Loucy (cell line): ENCODE measurements around the gene RPP14.

ENCODE experiments used
- H2AFZ ChIP-seq: fragments of 200-600 bp; sonication (generic); 2 replicates; pipeline ENCODE4 v1.6.0; 2016; ENCODE audit warnings: antibody characterized with exemption, mild to moderate bottlenecking, low read length, moderate library complexity
- H3F3A ChIP-seq: fragments of 200-600 bp; 2 replicates; pipeline ENCODE4 v1.6.0; 2016; ENCODE audit warnings: antibody characterized with exemption, low read depth, mild to moderate bottlenecking
- H3K27me3 ChIP-seq: fragments of 200-600 bp; sonication (generic); 2 replicates; pipeline ENCODE4 v1.6.1; 2014; ENCODE audit warnings: low read length, mild to moderate bottlenecking; ENCODE audit not compliant: insufficient read depth, poor library complexity, severe bottlenecking
- H3K36me3 ChIP-seq: fragments of 200-600 bp; sonication (generic); 2 replicates; pipeline ENCODE4 v1.6.1; 2016; ENCODE audit warnings: low read length; ENCODE audit not compliant: insufficient read depth
- H3K4me1 ChIP-seq: fragments of 200-600 bp; sonication (generic); 2 replicates; pipeline ENCODE4 v1.5.1; 2014; ENCODE audit warnings: low read length, mild to moderate bottlenecking; ENCODE audit not compliant: insufficient read depth, poor library complexity, severe bottlenecking
- H3K4me2 ChIP-seq: fragments of 200-600 bp; sonication (generic); 2 replicates; pipeline ENCODE4 v1.6.0; 2014; ENCODE audit warnings: antibody characterized with exemption, low read length, low read depth, mild to moderate bottlenecking; ENCODE audit not compliant: poor library complexity, severe bottlenecking
- H3K4me3 ChIP-seq: fragments of 200-600 bp; sonication (generic); 2 replicates; pipeline ENCODE4 v1.5.1; 2014; ENCODE audit warnings: low read length, mild to moderate bottlenecking, mixed read lengths; ENCODE audit not compliant: poor library complexity, severe bottlenecking
- H3K79me2 ChIP-seq: fragments of 200-600 bp; sonication (generic); 2 replicates; pipeline ENCODE4 v1.6.1; 2014; ENCODE audit warnings: low read length; ENCODE audit not compliant: insufficient read depth
- H3K9ac ChIP-seq: fragments of 200-600 bp; sonication (generic); 2 replicates; pipeline ENCODE4 v1.6.0; 2014; ENCODE audit warnings: mild to moderate bottlenecking, low read depth, low read length, moderate library complexity; ENCODE audit not compliant: poor library complexity, severe bottlenecking
- H3K9me2 ChIP-seq: fragments of 200-600 bp; sonication (generic); replicated peaks from 2 replicates; pipeline ENCODE4 v1.6.1; 2016; ENCODE audit warnings: low read depth, low read length, mixed read lengths
- H3K9me3 ChIP-seq: fragments of 200-600 bp; sonication (generic); 2 replicates; pipeline ENCODE4 v1.6.1; 2014; ENCODE audit warnings: mild to moderate bottlenecking, antibody characterized with exemption, low read length, low read depth; ENCODE audit not compliant: insufficient read depth
- H4K20me1 ChIP-seq: fragments of 200-600 bp; sonication (generic); 2 replicates; pipeline ENCODE4 v1.6.0; 2014; ENCODE audit warnings: antibody characterized with exemption, low read length, mild to moderate bottlenecking; ENCODE audit not compliant: insufficient read depth, poor library complexity, severe bottlenecking
- EZH2phosphoT487 ChIP-seq: fragments of 200-600 bp; IDR thresholded peaks from 2 replicates; pipeline ENCODE4 v1.6.1; 2018; ENCODE audit warnings: antibody characterized with exemption, mild to moderate bottlenecking, moderate library complexity, borderline replicate concordance
- TF ChIP-seq, protein P1 (sequence below): fragments of 200-600 bp; sonication (generic); conservative IDR thresholded peaks from 2 replicates; pipeline ENCODE4 v1.5.1; 2014; ENCODE audit warnings: mild to moderate bottlenecking, antibody characterized with exemption, low read length

RPP14 gene

DNA sequence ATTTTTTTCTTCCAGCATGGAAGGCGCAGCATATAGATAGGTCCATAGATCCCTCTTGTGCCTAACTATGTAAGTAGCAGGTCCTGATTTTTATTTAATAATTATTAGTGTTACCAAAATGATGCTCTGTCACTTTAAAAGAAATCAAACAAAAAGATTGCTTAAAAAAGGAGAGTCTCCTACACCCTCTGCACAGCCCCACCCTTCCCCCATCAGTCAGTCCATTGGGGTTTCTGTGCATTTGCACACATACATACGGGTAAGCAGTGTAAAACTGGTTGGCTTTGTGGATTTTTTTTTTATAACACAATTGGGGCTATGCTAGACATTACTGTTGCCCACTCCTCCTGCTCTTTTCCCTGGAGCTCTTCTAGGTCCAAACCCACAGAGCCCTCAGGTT is 7.0 kb upstream of the RPP14 start:
- no peak overlapping the region for H3K4me3 ChIP-seq
- H3K9ac ChIP-seq = no peak overlapping the region
- H4K20me1 ChIP-seq = no peaks in the 10 kb centered on the region
- no peaks in the 10 kb centered on the region for H3K9me3 ChIP-seq
- TF ChIP-seq, protein P1, sequence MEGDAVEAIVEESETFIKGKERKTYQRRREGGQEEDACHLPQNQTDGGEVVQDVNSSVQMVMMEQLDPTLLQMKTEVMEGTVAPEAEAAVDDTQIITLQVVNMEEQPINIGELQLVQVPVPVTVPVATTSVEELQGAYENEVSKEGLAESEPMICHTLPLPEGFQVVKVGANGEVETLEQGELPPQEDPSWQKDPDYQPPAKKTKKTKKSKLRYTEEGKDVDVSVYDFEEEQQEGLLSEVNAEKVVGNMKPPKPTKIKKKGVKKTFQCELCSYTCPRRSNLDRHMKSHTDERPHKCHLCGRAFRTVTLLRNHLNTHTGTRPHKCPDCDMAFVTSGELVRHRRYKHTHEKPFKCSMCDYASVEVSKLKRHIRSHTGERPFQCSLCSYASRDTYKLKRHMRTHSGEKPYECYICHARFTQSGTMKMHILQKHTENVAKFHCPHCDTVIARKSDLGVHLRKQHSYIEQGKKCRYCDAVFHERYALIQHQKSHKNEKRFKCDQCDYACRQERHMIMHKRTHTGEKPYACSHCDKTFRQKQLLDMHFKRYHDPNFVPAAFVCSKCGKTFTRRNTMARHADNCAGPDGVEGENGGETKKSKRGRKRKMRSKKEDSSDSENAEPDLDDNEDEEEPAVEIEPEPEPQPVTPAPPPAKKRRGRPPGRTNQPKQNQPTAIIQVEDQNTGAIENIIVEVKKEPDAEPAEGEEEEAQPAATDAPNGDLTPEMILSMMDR = no peak
- TF ChIP-seq EZH2phosphoT487 = no peak
- H3K27me3 ChIP-seq = no peaks in the 10 kb centered on the region
- H3K9me2 ChIP-seq = no peaks in the 10 kb centered on the region
- no peak overlapping the region for H3K4me2 ChIP-seq
- no peaks in the 10 kb centered on the region for H3K4me1 ChIP-seq
- H3F3A ChIP-seq = no peaks in the 10 kb centered on the region
- no peaks in the 10 kb centered on the region for H3K36me3 ChIP-seq
- H3K79me2 ChIP-seq = no peaks in the 10 kb centered on the region
- no peak overlapping the region for H2AFZ ChIP-seq

DNA sequence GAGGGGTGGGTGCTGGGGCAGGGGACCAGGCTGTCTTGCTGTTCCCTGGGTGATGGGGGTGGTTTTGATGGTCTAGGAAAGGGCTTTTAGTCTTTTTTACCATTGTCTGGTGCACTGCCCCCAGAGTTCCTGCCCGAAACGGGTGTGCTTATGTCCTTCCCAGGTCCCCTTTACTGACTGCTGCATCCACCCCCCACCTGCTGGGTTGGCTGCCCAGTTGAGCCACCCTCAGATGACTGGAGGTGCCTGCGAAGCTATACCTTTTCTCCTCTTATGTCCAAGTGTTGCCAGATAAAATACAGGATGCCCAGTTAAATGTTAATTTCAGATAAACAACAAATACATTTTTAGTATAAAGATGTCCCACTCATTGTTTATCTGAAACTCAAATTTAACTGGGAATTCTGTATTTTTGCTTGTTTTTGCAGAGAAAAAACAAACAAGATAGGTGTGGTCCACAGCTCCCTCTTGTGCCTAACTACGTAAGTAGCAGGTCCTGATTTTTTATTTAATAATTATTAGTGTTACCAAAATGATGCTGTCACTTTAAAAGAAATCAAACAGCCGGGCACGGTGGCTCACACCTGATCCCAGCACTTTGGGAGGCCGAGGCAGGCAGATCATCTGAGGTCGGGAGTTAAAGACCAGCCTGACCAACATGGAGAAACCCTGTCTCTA is 6.1 kb upstream of the RPP14 start:
- H3K27me3 ChIP-seq = no peaks in the 10 kb centered on the region
- no peaks in the 10 kb centered on the region for H4K20me1 ChIP-seq
- no peaks in the 10 kb centered on the region for H3F3A ChIP-seq
- H3K36me3 ChIP-seq = no peaks in the 10 kb centered on the region
- H3K9me3 ChIP-seq = no peaks in the 10 kb centered on the region
- no peaks in the 10 kb centered on the region for H3K79me2 ChIP-seq
- TF ChIP-seq EZH2phosphoT487 = no peak
- TF ChIP-seq, protein P1 = peak; percentile 69
- H2AFZ ChIP-seq = no peak overlapping the region
- H3K4me2 ChIP-seq = no peak overlapping the region
- no peak overlapping the region for H3K4me3 ChIP-seq
- H3K9me2 ChIP-seq = no peaks in the 10 kb centered on the region
- no peaks in the 10 kb centered on the region for H3K4me1 ChIP-seq
- H3K9ac ChIP-seq = no peak overlapping the region

DNA sequence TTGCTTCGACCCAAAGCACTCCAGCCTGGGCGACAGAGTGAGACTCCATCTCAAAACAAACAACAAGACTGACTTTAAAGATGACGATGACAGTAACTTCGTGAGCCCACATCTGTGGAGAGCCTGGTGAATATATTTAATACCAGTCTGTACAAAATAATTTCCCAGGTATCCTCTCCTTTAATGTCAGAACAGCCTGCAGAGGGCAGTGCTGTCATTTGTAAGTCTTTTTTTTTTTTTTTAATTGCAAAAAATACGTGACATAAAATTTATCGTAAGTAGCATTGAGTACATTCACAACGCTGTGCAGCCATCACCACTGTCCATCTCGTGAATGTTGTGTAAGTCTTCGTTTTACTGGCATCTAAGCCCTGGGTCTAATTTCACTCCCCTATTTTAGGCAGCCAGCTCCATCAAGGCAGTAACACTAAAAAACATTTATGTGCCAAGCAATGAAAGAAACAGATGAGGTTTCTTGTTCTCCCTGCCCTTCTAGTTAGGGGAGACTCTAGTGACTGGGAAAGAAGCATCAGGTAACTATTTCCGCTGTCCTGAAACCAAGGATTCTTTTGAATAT is 1.7 kb downstream of the RPP14 start:
- no peaks in the 10 kb centered on the region for H3F3A ChIP-seq
- H3K36me3 ChIP-seq = peaks cover 20% of the 10 kb centered on the region; the same call in 1 of the 2 replicates
- peaks cover 53% of the 10 kb centered on the region for H3K79me2 ChIP-seq
- no peak overlapping the region for H2AFZ ChIP-seq
- H3K9ac ChIP-seq = peak overlapping the region; percentile 90
- no peaks in the 10 kb centered on the region for H3K9me3 ChIP-seq
- H3K4me2 ChIP-seq = peak overlapping the region; percentile 92
- peak overlapping the region; percentile 83 for H3K4me3 ChIP-seq
- no peaks in the 10 kb centered on the region for H3K27me3 ChIP-seq
- no peak for TF ChIP-seq EZH2phosphoT487
- TF ChIP-seq, protein P1 = peak; percentile 72
- peaks cover 36% of the 10 kb centered on the region for H4K20me1 ChIP-seq
- H3K9me2 ChIP-seq = no peaks in the 10 kb centered on the region
- peaks cover 16% of the 10 kb centered on the region for H3K4me1 ChIP-seq
